Prostate gland (tissue), 2 donors: Measurements from ENCODE around the gene JAKMIP2.

Source experiments
- CTCF ChIP-seq, 4 experiments: fragments of 200-600 bp in 2 of 4; fragments of 450-650 bp in 2 of 4; sonication (generic) in 2 of 4; IDR thresholded peaks; 1 replicate in 3 of 4; 2 replicates in 1 of 4; pipeline ENCODE4 v1.5.1; 2016 to 2019; ENCODE audit warnings: antibody characterized with exemption in 4 of 4, mild to moderate bottlenecking in 2 of 4, moderate library complexity in 2 of 4
- POLR2A ChIP-seq: fragments of 450-650 bp; IDR thresholded peaks from one replicate; pipeline ENCODE4 v1.6.1; 2016; ENCODE audit warnings: antibody characterized with exemption, mild to moderate bottlenecking
- POLR2AphosphoS5 ChIP-seq: sonication (generic); formaldehyde crosslinking; IDR thresholded peaks from one replicate; pipeline ENCODE4 v1.6.1; 2017; ENCODE audit warnings: antibody characterized with exemption

GRCh38 chr5:147675168-147675567, 107.4 kb downstream of the JAKMIP2 start:
- TF ChIP-seq CTCF (IDR thresholded peaks at IDR 0.05) (no peak), POLR2A (no peak), POLR2AphosphoS5 (no peak)
